Breast epithelium (tissue), 4 donors: ENCODE data around the gene JAM2. TPM values are rescaled to one million over a fixed set of nuclear protein-coding genes. Genes with fewer than 3 reads are reported as not detected.

Experiments used
- DNase-seq, 2 donors: peaks; one replicate each; pipeline ENCODE4 v3.0.0-alpha.2; 2019; ENCODE audit warnings: low spot score in 2 of 2
- H3K27ac ChIP-seq, 2 donors: fragments of 200-600 bp; sonication (generic) in 1 of 2; one replicate each; pipeline ENCODE4 v1.5.1; 2016 to 2019; ENCODE audit warnings: mild to moderate bottlenecking in 1 of 2
- H3K27me3 ChIP-seq, 2 donors: fragments of 200-600 bp; sonication (generic) in 1 of 2; one replicate each; pipeline versions ENCODE4 v1.5.1 to v1.6.0; 2017 to 2019; ENCODE audit warnings: control low read depth in 1 of 2, mild to moderate bottlenecking in 1 of 2
- H3K36me3 ChIP-seq: fragments of 200-600 bp; one replicate; pipeline ENCODE4 v1.5.1; 2019
- H3K4me1 ChIP-seq, 2 donors: fragments of 200-600 bp; sonication (generic); one replicate each; pipeline ENCODE4 v1.5.1; 2016 to 2019; ENCODE audit warnings: control low read depth in 1 of 2
- H3K4me3 ChIP-seq, 3 donors: fragments of 200-600 bp; sonication (generic); 1 replicate in 2 of 3; 2 replicates in 1 of 3; pipeline ENCODE4 v1.5.1; 2016 to 2019; ENCODE audit warnings: mild to moderate bottlenecking in 3 of 3, moderate library complexity in 2 of 3
- H3K9me3 ChIP-seq, 2 donors: fragments of 200-600 bp; sonication (generic) in 1 of 2; one replicate each; pipeline ENCODE4 v1.5.1; 2016 to 2019; ENCODE audit warnings: control low read depth in 1 of 2
- POLR2A ChIP-seq: fragments of 450-650 bp; IDR thresholded peaks from one replicate; pipeline ENCODE4 v1.6.1; 2016; ENCODE audit warnings: antibody characterized with exemption, mild to moderate bottlenecking, moderate library complexity
- POLR2AphosphoS5 ChIP-seq, 3 donors: sonication (generic); formaldehyde crosslinking; IDR thresholded peaks; one replicate each; pipeline ENCODE4 v1.6.1; 2017; ENCODE audit warnings: antibody characterized with exemption in 3 of 3
- intact Hi-C: fragments of 100-400 bp; cut with DNase I; formaldehyde crosslinking; loops from one replicate; pipeline ENCODE4 v1.15.1; 2023; ENCODE audit warnings: low total_unique reads
- total RNA-seq, 3 donors: library from RNA; depleted of rRNA; stranded (reverse); fragments of >200 nt; gene quantifications; one replicate each; pipeline ENCODE4 v1.1.0, GENCODE V29; 2016
- TF ChIP-seq, protein P1 (sequence below), 3 donors: fragments of 450-650 bp; IDR thresholded peaks; one replicate each; pipeline ENCODE4 v1.5.1; 2016 to 2017; ENCODE audit warnings: antibody characterized with exemption in 3 of 3, mild to moderate bottlenecking in 3 of 3, moderate library complexity in 3 of 3

Gene JAM2
- total RNA-seq, 3 donors from 2014 or later: 7.8 to 16.1 (median 11.9) TPM

DNA sequence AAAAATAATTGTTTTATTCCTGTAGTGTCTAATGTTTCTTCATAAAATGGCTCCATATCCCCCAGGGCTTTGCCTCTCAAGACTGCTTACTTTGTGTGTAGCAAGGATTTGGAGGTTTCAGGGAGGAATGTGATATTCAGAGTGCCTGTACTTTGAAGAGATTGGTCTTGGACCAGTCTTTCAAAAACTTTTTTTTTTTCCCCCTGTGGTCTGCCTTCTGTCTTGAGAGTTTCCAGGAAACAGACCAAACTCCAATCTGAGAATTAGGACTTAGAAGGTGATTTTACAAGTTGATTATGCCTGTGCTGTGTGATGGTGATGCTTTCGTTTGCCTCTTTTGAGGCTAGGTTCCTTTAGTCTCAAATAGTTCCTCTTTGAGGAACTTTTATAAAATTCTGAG lies 121.6 kb downstream of the JAM2 start:
- Histone ChIP-seq H3K9me3 (no peaks in the 10 kb centered on the region), H3K4me1 (no peaks in the 10 kb centered on the region), H3K27ac (no peak overlapping the region), H3K36me3 (no peaks in the 10 kb centered on the region), H3K27me3 (no peaks in the 10 kb centered on the region), H3K4me3 (no peak overlapping the region)
- TF ChIP-seq POLR2A (no peak), POLR2AphosphoS5 (IDR thresholded peaks at IDR 0.05) (no peak)
- TF ChIP-seq, protein P1, sequence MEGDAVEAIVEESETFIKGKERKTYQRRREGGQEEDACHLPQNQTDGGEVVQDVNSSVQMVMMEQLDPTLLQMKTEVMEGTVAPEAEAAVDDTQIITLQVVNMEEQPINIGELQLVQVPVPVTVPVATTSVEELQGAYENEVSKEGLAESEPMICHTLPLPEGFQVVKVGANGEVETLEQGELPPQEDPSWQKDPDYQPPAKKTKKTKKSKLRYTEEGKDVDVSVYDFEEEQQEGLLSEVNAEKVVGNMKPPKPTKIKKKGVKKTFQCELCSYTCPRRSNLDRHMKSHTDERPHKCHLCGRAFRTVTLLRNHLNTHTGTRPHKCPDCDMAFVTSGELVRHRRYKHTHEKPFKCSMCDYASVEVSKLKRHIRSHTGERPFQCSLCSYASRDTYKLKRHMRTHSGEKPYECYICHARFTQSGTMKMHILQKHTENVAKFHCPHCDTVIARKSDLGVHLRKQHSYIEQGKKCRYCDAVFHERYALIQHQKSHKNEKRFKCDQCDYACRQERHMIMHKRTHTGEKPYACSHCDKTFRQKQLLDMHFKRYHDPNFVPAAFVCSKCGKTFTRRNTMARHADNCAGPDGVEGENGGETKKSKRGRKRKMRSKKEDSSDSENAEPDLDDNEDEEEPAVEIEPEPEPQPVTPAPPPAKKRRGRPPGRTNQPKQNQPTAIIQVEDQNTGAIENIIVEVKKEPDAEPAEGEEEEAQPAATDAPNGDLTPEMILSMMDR (IDR thresholded peaks at IDR 0.05): no peak
- DNase-seq: no peak
- intact Hi-C loops: no loop called here

DNA sequence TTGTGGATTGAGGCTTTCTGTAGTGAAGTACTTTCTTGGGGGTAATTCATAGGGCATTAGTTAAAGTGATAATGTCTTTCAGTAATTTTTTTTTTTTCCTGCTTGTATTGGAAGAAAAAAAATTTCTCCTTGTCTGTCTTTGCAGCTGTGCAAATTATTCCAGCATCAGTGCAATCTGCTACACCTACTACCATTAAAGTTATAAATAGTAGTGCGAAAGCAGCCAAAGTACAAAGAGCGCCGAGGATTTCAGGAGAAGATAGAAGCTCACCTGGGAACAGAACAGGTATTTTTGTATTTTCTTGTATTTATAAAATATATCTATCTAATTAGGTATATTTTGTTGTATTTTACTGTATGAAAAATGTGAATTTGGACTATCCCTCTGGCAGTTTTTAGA lies 125.0 kb downstream of the JAM2 start:
- Histone ChIP-seq H3K36me3 (no peaks in the 10 kb centered on the region), H3K9me3 (no peaks in the 10 kb centered on the region), H3K27ac (no peak overlapping the region), H3K4me3 (no peak overlapping the region), H3K4me1 (no peaks in the 10 kb centered on the region), H3K27me3 (no peaks in the 10 kb centered on the region)
- DNase-seq: no peak
- TF ChIP-seq, protein P1 (IDR thresholded peaks at IDR 0.05): no peak
- no peak for TF ChIP-seq POLR2AphosphoS5 (IDR thresholded peaks at IDR 0.05)
- TF ChIP-seq POLR2A: no peak
- intact Hi-C loops: no loop called here

Other genes starting within 250 kb of the JAM2 start
- gene MRPL39, start 31.8 kb upstream of the JAM2 start, total RNA-seq: 10 to 100 TPM; 13.0 to 28.2 (median 26.5) TPM
- 100 to 1,000 TPM in 1 of 3 donors, 10 to 100 TPM in 2; 72.1 to 106 (median 77.3) TPM for gene ATP5PF, start 95.6 kb downstream of the JAM2 start, total RNA-seq
- gene GABPA, start 95.7 kb downstream of the JAM2 start, total RNA-seq: 10 to 100 TPM; 25.8 to 35.3 (median 28.8) TPM